ENCODE measurements around the gene EMSY.
"Not testable (repeated sequence)": the region's sequence is repeated elsewhere in the genome, so short reads cannot be mapped to it uniquely, and the experiment has no call there.

Gene EMSY

DNA sequence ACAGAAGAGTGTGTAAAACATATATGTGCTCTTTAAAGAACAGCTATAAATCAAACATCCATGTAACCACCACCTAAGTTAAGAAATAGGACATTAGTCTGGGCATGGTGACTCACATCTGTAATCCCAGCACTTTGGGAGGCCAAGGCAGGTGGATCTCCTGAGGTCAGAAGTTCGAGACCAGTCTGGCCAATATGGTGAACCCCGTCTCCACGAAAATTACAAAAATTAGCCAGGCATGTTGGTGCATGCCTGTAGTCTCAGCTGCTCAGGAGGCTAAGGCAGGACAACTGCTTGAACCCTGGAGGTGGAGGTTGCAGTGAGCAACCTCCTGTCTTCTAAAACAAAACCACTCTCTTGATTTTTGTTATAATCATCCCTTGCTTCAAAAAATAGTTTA, 122.4 kb downstream of the EMSY start:
- Mint-ChIP-seq H3K4me3 (no peak overlapping the region), H3K27ac (no peak overlapping the region), H3K9me3 (no peaks in the 10 kb centered on the region), H3K27me3 (peaks cover 10% of the 10 kb centered on the region), H3K4me1 (peaks cover 7% of the 10 kb centered on the region)
- DNase-seq (no peak), ATAC-seq (no peak)

DNA sequence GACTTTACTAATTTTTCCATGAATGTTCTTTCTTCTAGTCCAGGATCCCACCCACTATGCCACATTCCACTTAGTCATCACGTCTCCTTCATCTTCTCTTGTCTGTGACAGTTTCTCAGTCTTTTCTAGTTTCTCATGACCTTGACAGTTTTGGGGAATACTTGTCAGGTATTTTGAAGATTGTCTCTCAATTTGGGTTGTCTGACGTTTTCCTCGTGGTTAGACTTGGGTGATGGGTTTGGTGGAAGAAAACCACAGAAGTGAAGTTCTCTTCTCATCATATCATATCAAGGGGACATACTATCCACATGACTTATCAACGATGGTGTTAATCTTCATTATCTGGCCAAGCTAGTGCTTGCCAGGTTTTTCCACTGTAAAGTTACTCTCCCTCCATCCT, 123.3 kb downstream of the EMSY start:
- H3K27me3 Mint-ChIP-seq = peaks cover 10% of the 10 kb centered on the region
- DNase-seq (no peak), ATAC-seq (peak; percentile 52)
- no peaks in the 10 kb centered on the region for H3K9me3 Mint-ChIP-seq
- peaks cover 7% of the 10 kb centered on the region for H3K4me1 Mint-ChIP-seq
- H3K4me3 Mint-ChIP-seq = no peak overlapping the region
- peak overlapping the region in 1 of 2 donors; percentile 21 for H3K27ac Mint-ChIP-seq

DNA sequence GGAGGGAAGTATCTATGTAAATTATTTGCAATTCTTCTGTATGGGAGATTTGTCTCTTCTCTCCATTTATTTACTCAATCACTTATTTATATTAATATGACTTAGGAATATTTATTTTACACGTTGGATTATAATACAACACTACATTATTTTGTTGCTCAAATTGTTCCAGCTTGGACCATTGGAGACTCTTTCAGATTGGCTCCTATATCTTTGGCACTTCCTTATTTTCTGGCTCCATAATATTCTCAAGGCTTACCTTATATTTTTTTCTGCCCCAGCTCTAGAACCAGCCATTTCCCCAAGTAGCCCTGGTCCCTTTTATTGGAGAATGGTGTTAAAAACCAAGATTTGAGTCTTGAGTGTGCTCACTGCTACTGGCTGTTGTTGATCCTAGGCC, 123.8 kb downstream of the EMSY start:
- H3K27ac Mint-ChIP-seq = no peak overlapping the region
- H3K27me3 Mint-ChIP-seq = peaks cover 14% of the 10 kb centered on the region
- ATAC-seq (no peak), DNase-seq (no peak)
- H3K9me3 Mint-ChIP-seq = no peaks in the 10 kb centered on the region
- H3K4me1 Mint-ChIP-seq = peaks cover 7% of the 10 kb centered on the region
- no peak overlapping the region for H3K4me3 Mint-ChIP-seq

DNA sequence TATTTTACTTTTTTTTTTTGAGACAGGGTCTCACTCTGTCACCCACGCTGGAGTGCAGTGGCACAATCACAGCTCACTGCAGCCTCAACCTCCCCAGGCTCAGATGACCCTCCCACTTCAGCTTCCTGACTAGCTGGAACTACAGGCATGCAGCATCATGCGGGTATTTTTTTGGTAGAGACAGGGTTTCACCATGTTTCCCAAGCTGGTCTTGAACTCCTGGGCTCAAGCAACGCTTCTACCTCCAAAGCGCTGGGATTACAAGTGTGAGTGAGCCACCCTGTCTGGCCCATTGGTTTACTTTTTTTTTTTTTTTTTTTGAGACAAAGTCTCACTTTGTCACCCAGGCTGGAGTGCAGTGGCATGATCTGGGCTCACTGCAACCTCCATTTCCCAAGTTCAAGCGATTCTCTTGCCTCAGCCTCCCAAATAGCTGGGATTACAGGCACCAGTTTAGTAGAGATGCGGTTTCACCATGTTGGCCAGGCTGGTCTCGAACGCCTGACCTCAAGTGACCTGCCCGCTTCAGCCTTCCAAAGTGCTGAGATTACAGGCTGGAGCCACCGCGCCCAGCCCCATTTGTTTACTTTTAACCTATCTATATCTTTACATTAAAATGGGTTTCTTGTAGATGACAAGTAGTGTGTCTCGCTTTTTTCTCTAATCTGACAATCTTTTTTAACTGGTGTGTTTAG, 127.5 kb downstream of the EMSY start:
- H3K27ac Mint-ChIP-seq, DNase-seq, H3K4me3 Mint-ChIP-seq, H3K9me3 Mint-ChIP-seq, ATAC-seq: not testable (repeated sequence)
- H3K27me3 Mint-ChIP-seq = peaks cover 36% of the 10 kb centered on the region
- H3K4me1 Mint-ChIP-seq = peaks cover 13% of the 10 kb centered on the region

DNA sequence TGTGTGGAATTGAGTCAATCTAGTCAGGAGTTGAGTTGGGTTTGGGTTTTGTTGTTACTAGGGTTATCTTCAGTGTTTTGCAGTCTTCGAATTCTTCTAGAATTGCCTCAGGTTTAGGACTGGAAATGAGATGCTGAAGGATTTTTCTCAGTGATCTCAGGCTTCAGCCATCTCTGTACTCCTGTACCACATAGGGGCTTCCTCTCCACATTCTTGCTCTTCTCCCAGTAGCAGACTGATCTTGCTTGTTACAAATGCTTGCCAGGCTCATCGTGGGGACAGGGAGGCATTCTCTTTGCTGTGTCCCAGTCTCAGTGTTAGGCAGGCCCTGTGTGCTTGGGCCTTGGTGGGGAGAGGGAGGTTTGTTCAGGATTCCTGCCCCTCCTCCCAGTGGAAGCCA, 129.6 kb downstream of the EMSY start:
- DNase-seq (no peak), ATAC-seq (no peak)
- Mint-ChIP-seq H3K27me3 (peaks cover 47% of the 10 kb centered on the region), H3K4me3 (no peak overlapping the region), H3K27ac (no peak overlapping the region), H3K4me1 (peaks cover 7% of the 10 kb centered on the region), H3K9me3 (no peaks in the 10 kb centered on the region)

DNA sequence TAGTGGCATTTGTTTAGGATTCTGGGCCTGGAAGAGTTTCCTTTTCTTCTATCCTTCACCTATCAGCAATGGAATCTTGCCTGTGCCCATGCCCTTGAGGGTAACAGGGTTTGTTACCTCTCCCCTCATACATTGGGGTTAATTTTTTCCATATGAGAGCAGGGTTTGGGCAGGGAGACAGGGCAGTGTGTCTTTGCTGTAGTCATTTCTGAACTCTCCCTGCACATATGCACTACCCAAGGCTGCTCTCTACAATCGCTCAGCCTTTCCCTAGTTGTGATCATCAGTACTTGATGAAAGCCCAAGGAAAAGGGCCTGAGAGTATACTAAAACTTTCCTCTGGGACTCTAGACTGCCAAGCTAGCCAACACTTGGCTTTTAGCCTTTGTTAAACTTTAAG, 130.1 kb downstream of the EMSY start:
- Mint-ChIP-seq H3K27me3 (peaks cover 52% of the 10 kb centered on the region), H3K4me3 (no peak overlapping the region), H3K4me1 (peaks cover 7% of the 10 kb centered on the region), H3K27ac (no peak overlapping the region), H3K9me3 (no peaks in the 10 kb centered on the region)
- no peak for DNase-seq
- no peak for ATAC-seq

DNA sequence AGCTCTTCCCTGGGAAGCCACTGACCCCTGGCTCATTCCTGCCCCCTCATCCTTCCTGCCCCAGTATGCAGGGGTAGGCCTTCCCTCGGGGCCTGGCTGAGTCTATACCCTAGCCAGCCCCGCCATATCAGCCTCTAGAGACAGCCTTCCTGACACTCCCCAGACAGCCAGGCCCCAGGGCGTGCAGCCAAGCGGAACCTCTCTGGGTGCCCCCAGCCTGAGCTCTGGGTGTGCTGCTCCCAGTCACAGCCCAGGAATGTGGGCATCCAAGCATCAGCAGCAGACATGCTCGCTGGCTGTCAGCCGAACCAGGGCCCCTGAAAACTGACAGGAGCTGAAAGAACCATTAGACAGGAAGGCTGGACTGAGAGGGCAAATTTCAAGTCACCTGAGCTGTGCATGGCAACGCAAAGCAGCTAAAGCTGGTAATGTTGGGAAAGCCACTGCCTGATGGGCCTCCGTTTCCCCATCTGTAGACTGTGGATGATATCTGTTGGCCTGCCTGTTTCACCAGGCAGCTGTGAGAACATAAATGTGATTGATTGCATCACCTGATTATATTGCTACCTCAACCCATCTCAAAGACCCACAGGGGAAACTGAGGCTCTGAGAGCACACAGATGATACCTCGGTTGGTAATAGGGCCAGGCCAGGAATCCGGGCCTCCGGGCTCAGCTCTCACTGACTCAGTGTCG, 132.6 kb downstream of the EMSY start:
- DNase-seq (no peak), ATAC-seq (no peak)
- Mint-ChIP-seq H3K27me3 (peaks cover 52% of the 10 kb centered on the region), H3K9me3 (no peaks in the 10 kb centered on the region), H3K4me3 (no peak overlapping the region), H3K4me1 (peaks cover 7% of the 10 kb centered on the region), H3K27ac (no peak overlapping the region)

DNA sequence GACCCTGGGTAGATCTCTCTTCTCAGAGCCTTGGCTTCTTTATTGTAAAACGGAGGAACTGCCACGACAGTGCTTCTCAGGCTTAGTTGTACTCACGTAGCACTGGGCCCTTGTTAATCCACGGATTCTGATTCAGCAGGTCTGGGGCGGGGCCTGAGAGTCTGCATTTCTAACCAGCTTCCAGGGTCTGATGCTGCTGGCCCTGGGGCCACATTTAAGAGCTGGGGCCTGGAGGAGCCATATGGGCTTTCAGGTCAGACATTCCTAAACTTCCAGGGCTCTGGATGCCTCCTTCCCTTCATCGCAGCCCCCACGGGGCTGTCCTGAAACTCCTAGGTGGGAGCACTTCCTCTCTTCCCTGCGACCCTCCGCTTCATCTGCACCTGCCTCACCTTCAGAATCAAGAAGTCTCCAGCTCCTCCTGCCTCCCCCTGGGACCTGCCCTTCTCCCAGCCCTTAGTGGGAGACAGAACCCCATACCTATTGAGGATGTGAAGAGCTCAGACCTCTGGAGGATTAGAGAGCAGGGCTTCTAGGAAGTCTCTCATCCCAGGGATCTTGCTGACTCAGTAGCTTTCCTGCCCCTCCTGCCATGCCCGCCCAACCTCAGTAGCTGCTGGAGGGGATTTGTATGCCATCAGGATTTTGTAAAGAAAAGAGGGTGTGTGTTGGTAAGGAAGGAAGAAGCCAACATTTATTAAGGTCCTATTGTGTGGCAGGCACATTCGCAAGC, 133.3 kb downstream of the EMSY start:
- Mint-ChIP-seq H3K9me3 (no peaks in the 10 kb centered on the region), H3K27me3 (peaks cover 48% of the 10 kb centered on the region), H3K4me1 (peaks cover 7% of the 10 kb centered on the region), H3K27ac (peak overlapping the region; percentile 5 to 82), H3K4me3 (no peak overlapping the region)
- ATAC-seq = no peak
- no peak for DNase-seq

DNA sequence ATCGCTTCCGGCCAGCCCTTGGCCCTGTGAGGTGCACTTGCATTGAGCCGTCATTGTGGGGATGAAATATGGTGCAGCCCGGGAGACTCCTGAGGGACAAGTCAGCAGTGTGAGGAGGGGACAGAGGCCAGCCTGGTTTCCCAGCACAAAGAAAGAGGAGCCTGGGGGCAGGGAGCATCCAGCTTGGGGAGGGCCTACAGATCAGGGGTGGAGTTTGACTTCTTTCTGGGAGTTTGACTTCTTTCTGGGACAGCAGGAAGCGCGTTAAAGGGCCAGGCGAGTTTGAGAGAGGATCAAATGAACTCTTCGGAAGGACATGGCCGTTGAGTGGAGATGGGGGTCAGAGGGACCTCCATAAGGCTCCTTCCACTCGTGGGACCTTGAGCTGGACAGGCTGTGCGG, 133.8 kb downstream of the EMSY start:
- H3K27me3 Mint-ChIP-seq = peaks cover 43% of the 10 kb centered on the region
- peaks cover 7% of the 10 kb centered on the region for H3K4me1 Mint-ChIP-seq
- no peak overlapping the region for H3K4me3 Mint-ChIP-seq
- DNase-seq = no peak
- no peak overlapping the region for H3K27ac Mint-ChIP-seq
- no peaks in the 10 kb centered on the region for H3K9me3 Mint-ChIP-seq
- no peak for ATAC-seq

DNA sequence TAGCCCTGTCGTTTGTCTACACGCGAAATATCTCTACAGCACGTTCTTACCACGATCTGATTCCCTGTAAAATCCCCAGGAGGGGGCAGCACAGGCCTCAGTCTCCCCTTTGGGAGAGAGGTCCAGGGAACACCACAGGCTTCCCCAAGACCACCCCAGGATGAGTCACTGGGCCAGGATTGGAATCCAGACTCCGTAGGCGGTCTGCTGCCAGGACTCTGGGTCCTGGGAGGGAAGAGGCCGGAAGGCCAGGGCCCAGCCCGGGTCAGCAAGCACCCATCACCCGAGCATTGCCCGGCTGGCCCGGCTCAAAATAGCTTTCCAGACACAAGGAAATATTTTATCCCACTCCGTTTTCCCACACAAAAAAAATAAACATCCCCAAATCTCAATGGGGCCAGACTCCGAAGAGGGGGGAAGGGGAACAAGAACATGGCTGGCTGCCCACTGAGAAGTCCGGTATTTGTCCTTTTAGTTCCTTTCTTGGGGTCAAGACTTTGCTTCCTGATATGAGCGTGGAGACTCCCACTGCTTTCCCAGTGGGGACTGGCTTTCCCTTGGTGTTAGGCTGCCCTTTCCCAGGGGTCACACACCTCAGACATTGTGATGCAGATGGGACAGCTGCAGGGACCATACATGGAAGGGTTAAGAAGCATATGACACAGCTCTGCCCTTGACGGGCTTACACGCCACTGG, 134.4 kb downstream of the EMSY start:
- H3K27ac Mint-ChIP-seq = peak overlapping the region in 1 of 2 donors; percentile 81
- no peaks in the 10 kb centered on the region for H3K9me3 Mint-ChIP-seq

DNA sequence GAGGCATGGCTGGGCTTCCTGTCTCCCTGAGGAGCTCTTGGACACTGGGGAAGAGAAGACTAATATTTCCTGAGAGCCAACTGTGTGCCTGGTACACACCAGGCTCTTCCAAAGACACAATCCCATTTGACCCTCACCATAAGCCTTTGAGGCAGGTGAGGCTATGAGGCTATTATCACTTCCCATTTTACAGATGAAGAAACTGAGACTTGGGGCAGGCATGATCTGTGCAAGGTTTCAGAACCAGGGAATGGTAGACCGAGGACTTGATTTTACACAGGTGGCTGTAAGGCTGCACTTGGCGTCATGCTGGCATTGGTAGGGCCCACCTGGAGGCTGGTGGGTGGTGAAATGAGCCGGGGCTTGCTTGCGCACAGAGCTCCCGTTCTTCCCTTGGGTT, 134.9 kb downstream of the EMSY start:
- ATAC-seq = no peak
- Mint-ChIP-seq H3K4me3 (no peak overlapping the region), H3K4me1 (peaks cover 5% of the 10 kb centered on the region), H3K27me3 (peaks cover 32% of the 10 kb centered on the region), H3K27ac (peak overlapping the region in 1 of 2 donors; percentile 81), H3K9me3 (no peaks in the 10 kb centered on the region)
- no peak for DNase-seq

More for the DNA sequence above, 134.4 kb downstream of the EMSY start:
- ATAC-seq = no peak
- peaks cover 7% of the 10 kb centered on the region for H3K4me1 Mint-ChIP-seq
- H3K27me3 Mint-ChIP-seq = peaks cover 37% of the 10 kb centered on the region
- no peak for DNase-seq
- H3K4me3 Mint-ChIP-seq = no peak overlapping the region

DNA sequence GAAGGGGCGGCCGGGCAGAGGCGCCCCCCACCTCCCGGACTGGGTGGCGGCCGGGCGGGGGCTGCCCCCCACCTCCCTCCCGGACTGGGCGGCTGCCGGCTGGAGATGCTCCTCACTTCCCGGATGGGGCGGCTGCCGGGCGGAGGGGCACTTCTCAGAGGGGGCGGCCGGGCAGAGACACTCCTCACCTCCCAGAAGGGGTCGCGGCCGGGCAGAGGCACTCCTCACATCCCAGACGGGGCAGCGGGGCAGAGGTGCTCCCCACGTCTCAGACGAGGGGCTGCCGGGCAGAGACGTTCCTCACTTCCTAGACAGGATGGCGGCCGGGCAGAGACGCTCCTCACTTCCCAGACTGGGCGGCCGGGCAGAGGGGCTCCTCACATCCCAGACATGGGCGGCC, 137.7 kb downstream of the EMSY start:
- H3K4me1 Mint-ChIP-seq, DNase-seq, H3K4me3 Mint-ChIP-seq, H3K9me3 Mint-ChIP-seq, H3K27ac Mint-ChIP-seq, ATAC-seq: not testable (repeated sequence)
- H3K27me3 Mint-ChIP-seq = peaks cover 25% of the 10 kb centered on the region

DNA sequence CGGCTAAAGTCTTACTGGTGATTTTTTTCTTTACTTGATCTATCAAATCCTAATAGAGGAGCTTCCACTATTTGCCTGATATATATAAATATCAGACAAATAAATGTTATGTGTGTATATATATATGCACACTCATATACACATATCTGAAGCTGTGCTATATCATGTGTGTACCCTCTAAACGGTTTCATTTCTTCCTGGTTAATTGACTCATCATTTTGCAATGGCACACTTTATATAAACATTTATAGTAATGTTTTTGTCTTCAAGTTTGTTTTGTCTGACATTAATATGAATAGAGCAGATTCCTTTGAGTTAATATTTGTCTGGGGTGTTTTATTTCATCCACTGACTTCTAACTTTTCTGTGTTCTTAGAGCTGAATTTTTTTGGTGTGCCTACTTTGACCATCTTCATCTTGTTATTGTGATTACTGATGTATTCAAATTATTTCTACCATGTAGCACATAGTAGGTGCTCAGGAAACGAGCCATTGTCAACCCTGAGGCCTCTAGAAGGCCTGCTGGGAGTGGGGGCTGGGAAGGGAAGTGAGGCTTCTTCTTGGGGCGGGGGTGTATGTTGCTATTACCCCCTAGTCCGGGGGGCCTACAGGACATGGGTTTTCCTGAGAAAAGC, 143.1 kb downstream of the EMSY start:
- peaks cover 21% of the 10 kb centered on the region for H3K27me3 Mint-ChIP-seq
- ATAC-seq (peak; percentile 33), DNase-seq (no peak)
- peaks cover 53% of the 10 kb centered on the region for H3K4me1 Mint-ChIP-seq
- H3K27ac Mint-ChIP-seq = peak overlapping the region; percentile 94 to 98
- peaks cover 0 to 5% of the 10 kb centered on the region in 2 donors for H3K9me3 Mint-ChIP-seq
- H3K4me3 Mint-ChIP-seq = peak overlapping the region in 1 of 2 donors; percentile 31

DNA sequence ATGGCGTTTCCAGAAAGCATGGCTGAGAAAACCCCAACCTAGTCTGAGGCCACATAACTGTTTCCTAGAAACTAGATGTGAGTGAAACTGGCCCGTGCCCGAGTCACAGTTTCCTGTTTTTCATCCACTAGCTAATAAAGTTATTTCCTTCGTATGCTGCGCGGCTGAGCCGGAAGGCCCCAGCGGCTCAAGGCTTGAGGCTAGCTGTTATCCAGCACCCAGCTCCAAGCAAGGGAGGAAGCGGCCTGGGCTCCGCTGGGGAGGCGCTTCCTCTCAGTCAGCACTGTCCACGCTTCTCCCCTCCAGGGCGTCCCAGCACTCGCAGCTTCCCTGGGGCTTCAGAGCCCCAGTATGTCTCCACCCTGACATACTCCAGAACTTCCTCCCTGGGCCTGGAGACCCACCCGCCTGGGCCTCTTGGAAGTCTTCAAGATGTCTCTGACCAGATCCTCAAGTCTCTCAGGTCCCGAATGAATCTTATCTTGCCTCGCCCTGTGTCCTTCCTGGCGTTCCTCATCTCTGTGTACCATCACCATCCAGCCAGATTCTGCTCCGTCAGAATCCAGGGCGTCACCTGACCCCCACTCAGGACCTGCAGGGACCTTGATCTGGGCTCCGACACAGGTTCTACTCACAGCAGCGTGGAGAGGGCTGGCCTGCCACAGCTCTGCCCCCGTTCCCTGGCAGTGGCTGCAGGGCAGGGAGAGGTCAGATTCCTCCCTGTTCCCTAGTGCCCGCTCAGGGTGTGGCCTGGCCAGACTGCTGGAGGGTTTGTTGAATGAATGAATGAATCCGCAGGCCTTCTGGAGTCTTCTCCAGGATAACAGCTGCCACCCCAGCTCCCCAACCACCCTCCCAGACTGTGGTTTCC, 143.9 kb downstream of the EMSY start:
- peaks cover 28% of the 10 kb centered on the region for H3K27me3 Mint-ChIP-seq
- peaks cover 0 to 5% of the 10 kb centered on the region in 2 donors for H3K9me3 Mint-ChIP-seq
- DNase-seq (peak; percentile 52 to 81), ATAC-seq (peak; percentile 92)
- H3K4me1 Mint-ChIP-seq = peaks cover 61% of the 10 kb centered on the region
- peak overlapping the region; percentile 96 to 98 for H3K27ac Mint-ChIP-seq
- peak overlapping the region; percentile 0 to 69 for H3K4me3 Mint-ChIP-seq

Measured in stimulated activated naive CD8-positive, alpha-beta T cell treated with anti-CD3 and anti-CD28 coated beads, Interleukin-15, amount 100 ng/mL, for 72 hours (primary cell).